M059J (cell line): ENCODE results near the gene C14orf93. TPM values are rescaled to one million over a fixed set of nuclear protein-coding genes. Genes with fewer than 3 reads are reported as not detected.

ENCODE experiments used
- DNase-seq: peaks from one replicate; pipeline ENCODE4 v3.0.0-alpha.2; 2012; ENCODE audit warnings: low read depth
- total RNA-seq: library from RNA; depleted of rRNA; stranded (reverse); fragments of >200 nt; shearing (Covaris generic); gene quantifications from 2 replicates; pipeline ENCODE4 v1.2.3, GENCODE V29; 2014; rRNA removed

Gene C14orf93
- total RNA-seq = 8.6 and 9.7 TPM in 2 replicates

DNA sequence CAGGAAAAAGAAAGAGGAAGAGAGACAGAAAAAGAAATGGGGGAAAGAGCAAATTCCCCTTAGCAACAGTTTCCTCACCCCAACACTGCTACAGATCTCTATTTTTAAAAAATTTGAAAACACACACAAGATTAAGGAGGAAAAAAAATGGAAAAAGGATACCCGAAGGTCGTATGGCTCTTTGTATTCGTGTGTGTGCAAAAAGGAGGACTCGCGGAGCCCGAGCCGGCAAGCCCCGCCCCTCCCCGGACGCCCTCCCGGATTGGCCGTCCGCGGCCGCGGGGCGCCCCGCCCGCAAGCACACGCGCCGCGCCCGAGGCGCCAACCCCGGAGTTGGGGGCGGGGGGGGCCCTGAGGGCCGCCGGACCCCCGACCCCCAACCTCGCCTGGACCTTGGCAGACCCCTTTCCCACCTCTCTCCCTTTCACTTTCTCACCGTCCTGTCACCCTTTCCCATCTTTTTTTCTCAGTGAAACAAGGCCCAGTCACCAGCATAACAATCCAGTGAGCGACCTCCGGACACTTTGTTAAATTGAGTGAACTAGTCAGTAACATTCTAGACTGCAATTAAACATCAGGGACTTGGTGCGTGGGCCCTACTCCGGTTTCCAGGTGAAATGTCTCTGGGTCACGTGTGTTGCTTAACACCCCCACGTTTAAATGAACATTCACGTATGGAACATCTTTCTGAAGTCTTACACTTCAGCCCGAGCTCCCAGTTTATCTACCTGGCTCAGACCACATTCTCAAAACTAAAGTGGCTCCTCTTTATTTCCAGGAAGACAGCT is at the start of gene C14orf93:
Gene C14orf93 (minus strand): TSS at position 205 of the 788 bp plus-strand sequence. CDS start 11,120 bp downstream, outside the sequence.
- peak; percentile 66 for DNase-seq

- no peak for DNase-seq
Observed at GRCh38 chr14:23058654-23059504, 48.9 kb upstream of the C14orf93 start.

GRCh38 chr14:23057757-23058653 is 48.1 kb upstream of the C14orf93 start:
- peak; percentile 86 for DNase-seq

DNA sequence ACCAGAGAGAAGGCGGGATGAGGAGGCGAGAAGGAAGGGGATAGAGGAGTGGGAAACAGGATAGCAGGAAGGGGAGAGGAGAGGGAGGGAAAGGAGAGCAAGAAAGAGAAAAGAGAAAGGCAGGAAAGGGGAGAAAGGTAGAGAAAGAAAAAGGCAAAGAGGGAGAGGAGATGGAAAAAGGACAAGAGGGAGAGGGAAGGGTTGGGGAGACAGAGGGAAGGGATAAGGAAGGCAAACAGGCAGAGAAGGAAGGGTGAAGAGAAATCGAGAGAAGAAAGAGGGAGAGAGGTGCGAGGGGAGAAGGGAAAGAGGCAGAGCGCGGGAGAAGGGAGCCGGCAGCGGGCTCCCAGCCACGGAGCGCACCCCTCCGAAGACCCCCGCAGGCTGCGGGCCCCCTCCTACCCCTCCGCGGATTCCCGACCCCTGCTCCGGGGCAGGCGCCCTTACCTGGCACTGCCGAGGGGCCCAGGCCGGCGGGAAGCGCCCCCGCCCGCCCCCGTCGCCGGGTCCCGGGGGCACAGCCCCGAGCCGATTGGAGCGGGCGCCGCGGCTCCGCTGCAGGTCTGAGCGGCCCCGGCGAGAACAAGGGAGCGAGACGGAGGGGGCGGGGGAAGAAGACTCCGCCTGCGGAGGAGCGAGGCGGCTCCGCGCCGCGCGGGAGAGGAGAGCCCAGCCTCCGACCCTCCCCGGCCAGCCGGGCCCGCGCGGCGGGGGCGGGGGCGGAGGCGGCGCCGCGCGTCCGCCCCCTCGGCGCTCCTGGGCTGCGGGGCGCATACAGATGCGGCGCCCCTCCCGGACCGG is 47.2 kb upstream of the C14orf93 start, which contains the start of gene CDH24:
Gene CDH24 (minus strand): TSS at position 565 of the 801 bp plus-strand sequence. CDS start 1,787 bp downstream, outside the sequence.
- peak; percentile 78 for DNase-seq

DNA sequence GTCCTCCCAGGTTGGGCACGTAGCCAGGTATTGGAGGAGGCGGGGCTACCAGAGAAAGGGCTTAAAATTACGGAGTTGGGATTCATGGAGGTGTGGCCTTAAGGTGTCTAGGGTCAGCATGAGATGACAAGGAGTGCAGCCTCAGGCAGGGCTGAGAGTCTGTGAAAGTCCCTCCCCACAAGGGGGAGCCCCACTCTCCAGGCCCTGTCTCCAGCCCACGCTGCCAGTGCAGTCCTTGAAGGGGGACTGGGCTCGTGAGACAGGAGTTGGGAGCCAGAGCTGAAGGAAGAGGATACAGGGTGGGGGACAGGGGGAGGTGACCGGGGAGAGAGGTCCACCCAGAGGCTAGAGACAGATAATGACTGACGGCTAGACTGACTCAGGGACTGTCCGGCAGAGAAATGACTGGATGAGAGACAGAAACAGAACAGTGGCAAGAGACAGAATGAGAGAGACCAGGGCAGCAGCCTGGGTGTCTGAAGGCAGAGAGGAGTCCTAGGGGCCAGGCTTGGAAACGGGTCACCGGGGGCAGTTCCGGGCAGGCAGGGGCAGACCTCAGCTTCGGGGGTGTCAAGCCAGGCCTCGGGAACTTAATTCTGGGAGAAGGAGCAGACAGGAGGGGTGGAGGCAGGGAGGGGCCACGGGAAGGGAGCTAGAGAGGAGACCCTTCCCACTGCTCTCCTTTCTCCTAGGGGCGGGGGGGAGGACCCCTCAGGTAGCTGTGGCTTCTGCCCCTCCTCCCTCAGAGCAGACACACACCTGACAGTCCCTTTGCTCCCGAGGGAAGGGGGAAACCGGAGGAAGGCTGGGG is 46.4 kb upstream of the C14orf93 start:
- DNase-seq = peak; percentile 74

DNA sequence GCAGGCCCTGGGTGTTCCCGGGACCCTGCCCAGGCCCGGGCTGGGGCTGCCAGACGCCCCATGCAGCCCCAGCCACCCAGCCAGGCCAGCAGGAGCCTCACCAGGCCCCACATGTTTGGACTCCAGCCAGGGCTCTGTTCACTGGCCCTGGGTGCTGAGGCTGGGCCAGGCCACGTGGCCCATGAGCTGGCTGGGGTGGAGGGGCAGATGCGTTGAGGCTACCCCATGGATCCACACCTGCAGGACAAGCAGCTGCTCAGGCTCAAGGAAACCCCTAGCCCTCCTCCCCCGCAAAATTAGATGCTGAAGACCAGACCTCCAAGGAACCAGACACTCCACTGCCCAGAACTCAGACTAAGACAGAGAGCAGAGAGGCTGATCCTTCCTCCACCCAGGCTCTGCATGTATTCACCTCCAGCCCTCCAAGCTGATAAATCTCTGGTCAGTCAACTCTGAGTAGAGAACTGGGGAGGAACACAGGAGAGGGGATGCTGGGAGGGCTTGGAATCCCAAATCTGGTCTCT is 45.7 kb upstream of the C14orf93 start:
- no peak for DNase-seq

DNA sequence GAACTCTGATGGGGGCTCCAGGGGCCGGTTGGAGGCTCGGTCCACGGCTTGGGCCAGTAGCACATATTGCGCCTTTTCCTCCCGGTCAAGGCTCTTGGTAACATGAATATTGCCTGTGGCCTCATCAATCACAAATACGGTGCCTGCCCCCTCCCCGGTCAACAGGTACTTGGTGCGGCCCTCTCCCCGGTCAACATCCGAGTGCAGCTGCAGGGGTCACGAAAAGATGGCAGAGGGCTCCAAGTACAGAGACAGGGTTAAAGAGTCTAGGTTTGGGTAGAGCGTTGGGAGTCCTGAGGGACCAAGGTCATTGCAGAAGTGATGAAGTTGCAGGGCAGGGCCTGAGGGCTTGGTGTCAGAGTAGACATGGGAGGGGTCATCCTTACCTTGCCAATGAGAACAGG is 45.2 kb upstream of the C14orf93 start:
- no peak for DNase-seq

GRCh38 chr14:23054000-23054811 is 44.3 kb upstream of the C14orf93 start:
- DNase-seq = no peak

GRCh38 chr14:23053426-23053825 is 43.5 kb upstream of the C14orf93 start:
- no peak for DNase-seq

- DNase-seq = no peak
Observed at GRCh38 chr14:23052671-23053070, 42.7 kb upstream of the C14orf93 start.

- DNase-seq = no peak
Observed at GRCh38 chr14:23052182-23052623, 42.3 kb upstream of the C14orf93 start.

GRCh38 chr14:23051141-23052057 is 41.5 kb upstream of the C14orf93 start:
- DNase-seq = no peak

DNA sequence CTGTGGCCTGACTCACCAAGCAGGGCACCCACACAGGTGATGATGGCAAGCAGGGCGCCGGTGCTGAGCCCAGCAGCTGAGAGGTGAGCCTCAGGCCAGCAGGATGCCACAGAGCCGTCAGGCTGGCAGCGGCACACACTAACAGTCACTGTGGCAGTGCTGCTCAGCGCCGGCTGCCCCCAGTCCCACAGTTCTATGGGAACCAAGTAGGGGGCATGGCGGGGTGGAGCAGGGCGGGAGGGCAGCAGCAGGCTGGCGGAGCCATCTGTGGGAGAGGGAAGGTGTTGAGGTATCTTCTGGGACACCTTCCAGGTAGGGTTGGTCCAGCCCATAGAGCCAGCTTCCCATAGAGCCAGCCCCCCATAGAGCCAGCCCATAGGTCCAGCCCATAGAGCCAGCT is 39.1 kb upstream of the C14orf93 start:
- no peak for DNase-seq

GRCh38 chr14:23047751-23048693 is 38.1 kb upstream of the C14orf93 start:
- no peak for DNase-seq

GRCh38 chr14:23047034-23047634 is 37.2 kb upstream of the C14orf93 start:
- DNase-seq = peak; percentile 57
